ENCODE measurements around the gene SPINK8. TPM values are rescaled to one million over a fixed set of nuclear protein-coding genes. Genes with fewer than 3 reads are reported as not detected.

The SPINK8 gene
- total and polyA plus RNA-seq, 4 donors: not detected

- no peak overlapping the region for H3K4me3 ChIP-seq (ENCODE audit: low read depth in 1 of 3, low read length in 3 of 3)
Measured at GRCh38 chr3:48268381-48268935, 65.0 kb downstream of the SPINK8 start.

GRCh38 chr3:48267782-48268181 is 65.7 kb downstream of the SPINK8 start:
- TF ChIP-seq ATF3 (IDR thresholded peaks at IDR 0.05): no peak
- peak; percentile 15 for TF ChIP-seq NR2F2 (IDR thresholded peaks at IDR 0.05)
- H3K27ac ChIP-seq (ENCODE audit: low read depth in 1 of 2, low read length in 2 of 2): no peak overlapping the region
- H3K27me3 ChIP-seq (ENCODE audit: control insufficient read depth in 4 of 4, insufficient read depth in 4 of 4, low read length in 3 of 4): no peaks in the 10 kb centered on the region
- no peaks in the 10 kb centered on the region for H3K9me3 ChIP-seq (ENCODE audit: control insufficient read depth in 4 of 4, low read length in 3 of 4)
- no peak overlapping the region for H3K9ac ChIP-seq (ENCODE audit: low read depth in 1 of 2, low read length in 2 of 2)
- H3K4me1 ChIP-seq (ENCODE audit: control insufficient read depth in 4 of 4, insufficient read depth in 4 of 4, low read length in 3 of 4): no peaks in the 10 kb centered on the region
- no peak for DNase-seq (ENCODE audit: low spot score)
- no peak overlapping the region for H3K4me3 ChIP-seq (ENCODE audit: low read depth in 1 of 3, low read length in 3 of 3)
- peaks cover 0 to 16% (median 0%) of the 10 kb centered on the region in 4 donors for H3K36me3 ChIP-seq (ENCODE audit: control insufficient read depth in 4 of 4, insufficient read depth in 3 of 4, low read depth in 1 of 4, low read length in 3 of 4)
- WGBS: 75% methylated on average over 2 of the region's 2 CpGs

More at GRCh38 chr3:48268381-48268935, 65.0 kb downstream of the SPINK8 start:
- Histone ChIP-seq H3K9ac (ENCODE audit: low read depth in 1 of 2, low read length in 2 of 2) (no peak overlapping the region), H3K4me1 (ENCODE audit: control insufficient read depth in 4 of 4, insufficient read depth in 4 of 4, low read length in 3 of 4) (no peaks in the 10 kb centered on the region), H3K36me3 (ENCODE audit: control insufficient read depth in 4 of 4, insufficient read depth in 3 of 4, low read depth in 1 of 4, low read length in 3 of 4) (peaks cover 0 to 16% (median 0%) of the 10 kb centered on the region in 4 donors), H3K27ac (ENCODE audit: low read depth in 1 of 2, low read length in 2 of 2) (no peak overlapping the region), H3K27me3 (ENCODE audit: control insufficient read depth in 4 of 4, insufficient read depth in 4 of 4, low read length in 3 of 4) (no peaks in the 10 kb centered on the region), H3K9me3 (ENCODE audit: control insufficient read depth in 4 of 4, low read length in 3 of 4) (no peaks in the 10 kb centered on the region)
- no peak for DNase-seq (ENCODE audit: low spot score)
- no peak for TF ChIP-seq RXRA (IDR thresholded peaks at IDR 0.05)
- TF ChIP-seq HNF4A (conservative IDR thresholded peaks at IDR 0.05): no peak
- no peak for TF ChIP-seq HNF4G (IDR thresholded peaks at IDR 0.05)
- no peak for TF ChIP-seq GABPA (IDR thresholded peaks at IDR 0.05 in 1 of 2, conservative IDR thresholded peaks at IDR 0.05 in 1 of 2)
- TF ChIP-seq ZBTB33 (IDR thresholded peaks at IDR 0.05): no peak
- no peak for TF ChIP-seq FOXA2 (IDR thresholded peaks at IDR 0.05)
- no peak for TF ChIP-seq SP1 (IDR thresholded peaks at IDR 0.05)
- TF ChIP-seq YY1 (IDR thresholded peaks at IDR 0.05): no peak
- TF ChIP-seq EGR1 (IDR thresholded peaks at IDR 0.05; ENCODE audit: low read depth in 2 of 2): no peak
- no peak for TF ChIP-seq FOXA1 (IDR thresholded peaks at IDR 0.05)
- WGBS: 79% methylated on average over 13 of the region's 13 CpGs

GRCh38 chr3:48258530-48258929 is 74.9 kb downstream of the SPINK8 start:
- Histone ChIP-seq H3K9me3 (ENCODE audit: control insufficient read depth in 4 of 4, low read length in 3 of 4) (no peaks in the 10 kb centered on the region), H3K27ac (ENCODE audit: low read depth in 1 of 2, low read length in 2 of 2) (no peak overlapping the region), H3K4me3 (ENCODE audit: low read depth in 1 of 3, low read length in 3 of 3) (no peak overlapping the region), H3K27me3 (ENCODE audit: control insufficient read depth in 4 of 4, insufficient read depth in 4 of 4, low read length in 3 of 4) (no peaks in the 10 kb centered on the region), H3K9ac (ENCODE audit: low read depth in 1 of 2, low read length in 2 of 2) (no peak overlapping the region), H3K4me1 (ENCODE audit: control insufficient read depth in 4 of 4, insufficient read depth in 4 of 4, low read length in 3 of 4) (no peaks in the 10 kb centered on the region), H3K36me3 (ENCODE audit: control insufficient read depth in 4 of 4, insufficient read depth in 3 of 4, low read depth in 1 of 4, low read length in 3 of 4) (peaks cover 0 to 4% (median 2%) of the 10 kb centered on the region in 4 donors)
- TF ChIP-seq RXRA (IDR thresholded peaks at IDR 0.05) (no peak), TAF1 (conservative IDR thresholded peaks at IDR 0.05) (no peak), REST (IDR thresholded peaks at IDR 0.05) (no peak), HNF4G (IDR thresholded peaks at IDR 0.05) (no peak), GABPA (IDR thresholded peaks at IDR 0.05 in 1 of 2, conservative IDR thresholded peaks at IDR 0.05 in 1 of 2) (no peak), JUND (IDR thresholded peaks at IDR 0.05) (no peak), EGR1 (IDR thresholded peaks at IDR 0.05; ENCODE audit: low read depth in 2 of 2) (no peak), ATF3 (IDR thresholded peaks at IDR 0.05) (no peak), HNF4A (conservative IDR thresholded peaks at IDR 0.05) (no peak), CTCF (IDR thresholded peaks at IDR 0.05; ENCODE audit: low read depth, low read length, missing input control) (no peak), ZBTB33 (IDR thresholded peaks at IDR 0.05) (no peak), NR2F2 (IDR thresholded peaks at IDR 0.05) (no peak)
- no peak for DNase-seq (ENCODE audit: low spot score)
- 94% methylated on average over 1 of the region's 1 CpG for WGBS

Data from liver (tissue), 9 donors.